Left renal pelvis (tissue), 4 donors: ENCODE results near the gene LRWD1. TPM values are rescaled to one million over a fixed set of nuclear protein-coding genes. Genes with fewer than 3 reads are reported as not detected.
"Not testable (repeated sequence)": the region's sequence is repeated elsewhere in the genome, so short reads cannot be mapped to it uniquely, and the experiment has no call there.

Source experiments
- DNase-seq, 4 donors: peaks; one replicate each; pipeline ENCODE4 v3.0.0-alpha.2; 2013; ENCODE audit warnings: low read depth in 4 of 4, low spot score in 3 of 4
- polyA plus RNA-seq, 4 donors: library from polyadenylated mRNA; unstranded; fragments of 120-200 nt; gene quantifications; one replicate each; pipeline ENCODE4 v1.2.1, GENCODE V29; 2013; ENCODE audit not compliant: insufficient read length in 4 of 4

The LRWD1 gene
- polyA plus RNA-seq, 4 donors = 15.3 to 24.2 (median 16.4) TPM

DNA sequence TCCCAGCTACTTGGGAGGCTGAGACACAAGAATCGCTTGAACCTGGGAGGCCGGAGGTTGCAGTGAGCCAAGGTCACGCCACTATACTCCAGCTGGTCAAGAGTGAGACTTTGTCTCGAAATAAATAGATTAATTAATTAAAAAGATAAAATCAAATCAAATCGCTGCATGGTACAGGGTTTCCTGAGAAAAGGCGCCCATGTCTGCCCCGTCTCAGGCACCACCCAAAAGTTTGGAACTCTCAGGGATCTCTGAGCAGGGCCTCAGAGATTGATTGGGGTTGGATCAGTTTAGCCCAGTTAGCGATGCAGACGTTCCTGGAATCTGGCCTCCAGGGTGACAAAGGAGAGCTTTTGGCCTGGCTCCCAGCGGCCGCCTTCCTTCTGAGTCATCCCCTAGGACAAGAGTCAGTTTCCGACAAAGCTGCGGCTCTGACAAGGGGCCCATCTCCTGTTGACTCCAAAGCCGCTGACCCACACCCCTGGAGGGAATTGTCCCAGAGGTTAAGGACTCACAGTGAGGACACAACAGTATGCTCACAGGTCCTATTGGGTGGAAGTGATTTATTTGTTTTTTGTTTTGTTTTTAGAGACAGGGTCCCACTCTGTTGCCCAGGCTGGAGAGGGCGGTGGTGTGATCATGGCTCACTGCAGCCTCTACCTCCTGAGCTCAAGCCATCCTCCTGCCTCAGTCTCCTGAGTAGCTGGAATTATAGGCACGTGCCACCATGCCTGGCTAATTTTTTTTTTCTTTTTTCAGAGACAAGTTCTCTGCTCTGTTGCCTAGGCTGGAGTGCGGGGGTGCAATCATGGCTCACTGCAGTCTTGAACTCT is 24.6 kb upstream of the LRWD1 start:
- no peak for DNase-seq

DNA sequence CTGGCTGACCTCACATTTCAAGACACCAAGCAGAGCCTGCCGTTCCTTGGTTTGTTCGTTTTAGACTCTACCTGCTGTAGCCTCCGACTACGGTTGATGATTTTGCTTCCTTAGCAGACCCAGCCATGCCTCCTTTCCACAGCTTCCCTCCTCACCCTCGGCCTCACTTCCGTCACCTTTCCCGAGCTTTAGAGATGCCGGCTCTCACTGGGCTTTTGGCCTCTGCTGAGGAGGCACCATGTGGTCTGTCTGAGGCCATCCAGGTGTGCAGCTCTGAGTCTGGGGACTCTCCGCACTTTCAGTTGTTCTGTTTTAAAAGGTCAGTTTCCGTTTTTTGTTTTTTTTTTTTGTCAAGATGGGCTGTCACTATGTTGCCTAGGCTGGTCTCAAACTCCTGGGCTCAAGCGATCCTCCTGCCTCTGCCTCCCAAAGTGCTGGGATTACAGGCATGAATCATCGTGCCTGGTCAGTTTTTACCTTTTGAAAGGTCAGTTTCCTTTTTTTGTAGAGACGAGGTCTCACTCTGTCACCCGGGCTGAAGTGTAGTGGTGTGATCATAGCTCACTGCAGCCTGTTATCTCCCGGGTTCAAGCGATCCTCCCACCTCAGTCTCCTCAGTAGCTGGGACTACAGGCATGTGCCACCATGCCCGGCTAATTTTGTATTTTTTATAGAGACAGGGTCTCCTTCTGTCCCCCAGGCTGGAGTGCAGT is 19.7 kb upstream of the LRWD1 start:
- no peak for DNase-seq

GRCh38 chr7:102445674-102446071 is 19.1 kb upstream of the LRWD1 start:
- no peak for DNase-seq

DNA sequence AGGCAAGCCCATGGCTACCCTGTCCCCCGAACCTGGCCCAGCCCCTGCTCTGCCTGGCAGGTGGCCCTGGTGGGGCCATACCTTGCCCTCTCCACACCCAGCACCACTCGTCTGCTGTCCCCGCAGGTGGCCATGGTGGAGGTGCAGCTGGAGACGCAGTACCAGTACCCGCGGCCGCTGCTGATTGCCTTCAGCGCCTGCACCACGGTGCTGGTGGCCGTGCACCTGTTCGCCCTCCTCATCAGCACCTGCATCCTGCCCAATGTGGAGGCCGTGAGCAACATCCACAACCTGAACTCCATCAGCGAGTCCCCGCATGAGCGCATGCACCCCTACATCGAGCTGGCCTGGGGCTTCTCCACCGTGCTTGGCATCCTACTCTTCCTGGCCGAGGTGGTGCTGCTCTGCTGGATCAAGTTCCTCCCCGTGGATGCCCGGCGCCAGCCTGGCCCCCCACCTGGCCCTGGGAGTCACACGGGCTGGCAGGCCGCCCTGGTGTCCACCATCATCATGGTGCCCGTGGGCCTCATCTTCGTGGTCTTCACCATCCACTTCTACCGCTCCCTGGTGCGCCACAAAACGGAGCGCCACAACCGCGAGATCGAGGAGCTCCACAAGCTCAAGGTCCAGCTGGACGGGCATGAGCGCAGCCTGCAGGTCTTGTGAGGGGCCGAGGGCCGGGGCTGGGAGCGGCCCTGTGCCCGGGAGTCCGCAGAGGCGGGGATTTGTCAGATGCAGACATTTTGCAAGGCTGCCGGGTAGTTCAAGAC is 18.2 kb upstream of the LRWD1 start:
- DNase-seq = no peak

- DNase-seq = no peak
Observed at GRCh38 chr7:102447311-102447710, 17.5 kb upstream of the LRWD1 start.

- DNase-seq = no peak
Observed at GRCh38 chr7:102449136-102449535, 15.6 kb upstream of the LRWD1 start.

GRCh38 chr7:102450242-102450641 is 14.5 kb upstream of the LRWD1 start:
- DNase-seq = no peak

GRCh38 chr7:102451371-102452054 is 13.3 kb upstream of the LRWD1 start:
- no peak for DNase-seq

GRCh38 chr7:102452451-102452850 is 12.3 kb upstream of the LRWD1 start:
- no peak for DNase-seq

DNA sequence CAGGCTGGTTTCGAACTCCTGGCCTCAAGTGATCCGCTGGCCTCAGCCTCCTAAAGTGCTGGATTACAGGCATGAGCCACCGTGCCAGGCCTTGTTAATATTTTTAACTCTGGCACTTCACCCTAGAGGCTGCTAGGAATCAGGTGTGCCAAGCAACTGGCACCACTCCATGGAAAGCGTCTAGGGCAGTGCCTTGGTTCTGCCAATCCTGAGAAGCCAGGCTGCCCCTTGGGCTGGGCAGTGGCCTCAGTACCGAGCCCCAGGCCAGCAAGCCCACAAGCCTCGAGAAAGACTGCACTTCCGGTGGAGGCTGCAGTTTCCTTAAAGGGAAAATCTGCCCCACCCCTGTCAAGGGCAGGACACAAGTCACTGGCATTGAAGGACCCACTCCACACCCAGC is 11.5 kb upstream of the LRWD1 start:
- no peak for DNase-seq

GRCh38 chr7:102454468-102454867 is 10.3 kb upstream of the LRWD1 start:
- no peak for DNase-seq

DNA sequence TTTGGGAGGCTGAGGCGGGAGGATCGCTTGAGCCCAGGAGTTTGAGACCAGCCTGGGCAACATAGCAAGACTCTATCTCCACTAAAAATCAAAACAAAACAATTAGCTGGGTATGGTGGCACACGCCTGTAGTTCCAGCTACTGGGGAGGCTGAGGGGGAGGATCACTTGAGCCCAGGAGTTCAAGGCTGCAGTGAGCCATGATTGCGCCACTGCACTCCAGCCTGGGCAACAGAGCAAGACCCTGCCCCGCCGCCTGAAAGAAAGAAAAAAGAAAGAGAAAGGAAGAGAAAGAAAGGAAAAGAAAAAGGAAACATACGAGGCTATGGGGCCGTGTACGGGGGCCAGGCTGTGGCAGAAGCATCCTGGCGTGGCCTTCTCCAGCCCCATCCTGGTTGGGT is 9.9 kb upstream of the LRWD1 start:
- not testable (repeated sequence) for DNase-seq

DNA sequence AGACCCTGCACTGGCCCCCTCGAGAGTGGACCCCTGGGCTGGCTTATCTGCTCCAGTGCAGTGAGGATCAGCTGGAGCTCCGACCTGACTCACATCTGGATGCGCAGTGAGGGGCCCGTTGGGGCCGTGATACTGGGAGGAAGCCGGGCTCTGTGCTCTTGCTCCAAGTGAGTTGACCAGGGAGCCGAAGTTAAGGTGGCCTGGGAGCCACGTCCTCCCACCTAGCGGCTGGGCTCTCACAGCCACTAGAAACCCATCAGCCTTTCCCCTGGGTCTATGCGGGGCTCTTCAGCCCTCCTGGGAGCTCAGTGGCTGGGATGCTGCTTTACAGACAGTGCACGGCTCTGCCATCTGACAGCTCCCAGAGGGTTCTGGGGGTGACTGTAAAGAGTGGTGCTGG is 9.2 kb upstream of the LRWD1 start:
- DNase-seq = no peak

DNA sequence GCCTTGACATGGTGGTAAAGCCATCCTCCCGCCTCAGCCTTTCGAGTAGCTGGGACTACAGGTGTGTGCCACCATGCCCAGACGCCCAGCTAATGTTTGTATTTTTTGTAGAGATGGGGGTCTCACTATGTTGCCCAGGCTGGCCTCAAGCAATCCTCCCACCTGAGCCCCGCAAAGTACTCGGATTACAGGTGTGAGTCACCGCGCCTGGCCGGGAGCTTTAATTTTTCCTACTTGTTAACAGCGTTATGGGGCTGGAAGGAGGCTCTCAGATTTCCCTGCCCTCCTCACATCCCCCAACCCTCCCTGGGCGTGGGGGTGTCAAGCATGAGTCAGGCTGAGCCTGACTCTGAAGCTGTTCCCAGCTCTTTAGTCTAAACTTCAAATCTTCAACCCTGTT is 8.5 kb upstream of the LRWD1 start:
- DNase-seq = no peak

DNA sequence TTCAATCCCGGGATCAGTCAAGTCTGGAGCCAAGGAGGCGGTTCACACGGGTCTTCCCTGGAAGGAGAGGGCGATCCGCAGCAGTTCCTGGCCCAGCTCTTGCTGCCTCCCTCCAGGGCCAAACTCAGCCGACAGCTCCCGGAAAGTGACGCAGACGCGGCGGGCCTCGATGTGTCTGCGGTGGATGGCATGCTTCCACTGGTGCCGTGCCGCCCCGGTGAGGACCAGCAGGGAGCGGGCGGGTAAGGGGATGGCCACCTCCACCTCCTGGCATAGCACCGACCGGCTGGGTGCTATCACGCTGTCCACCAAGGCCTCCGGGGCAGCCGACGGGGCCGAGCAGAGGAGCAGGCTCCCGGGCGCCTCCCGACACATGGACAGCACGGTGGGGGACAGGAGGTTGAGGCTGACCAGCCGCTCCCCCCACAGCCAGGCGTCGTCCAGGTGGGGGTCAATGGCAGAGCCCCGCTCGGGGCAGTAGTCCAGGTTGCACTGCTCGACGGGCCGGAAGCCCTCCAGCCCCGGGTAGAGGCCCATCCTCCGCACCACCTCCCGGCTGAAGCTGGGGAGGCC is 7.3 kb upstream of the LRWD1 start:
- no peak for DNase-seq

DNA sequence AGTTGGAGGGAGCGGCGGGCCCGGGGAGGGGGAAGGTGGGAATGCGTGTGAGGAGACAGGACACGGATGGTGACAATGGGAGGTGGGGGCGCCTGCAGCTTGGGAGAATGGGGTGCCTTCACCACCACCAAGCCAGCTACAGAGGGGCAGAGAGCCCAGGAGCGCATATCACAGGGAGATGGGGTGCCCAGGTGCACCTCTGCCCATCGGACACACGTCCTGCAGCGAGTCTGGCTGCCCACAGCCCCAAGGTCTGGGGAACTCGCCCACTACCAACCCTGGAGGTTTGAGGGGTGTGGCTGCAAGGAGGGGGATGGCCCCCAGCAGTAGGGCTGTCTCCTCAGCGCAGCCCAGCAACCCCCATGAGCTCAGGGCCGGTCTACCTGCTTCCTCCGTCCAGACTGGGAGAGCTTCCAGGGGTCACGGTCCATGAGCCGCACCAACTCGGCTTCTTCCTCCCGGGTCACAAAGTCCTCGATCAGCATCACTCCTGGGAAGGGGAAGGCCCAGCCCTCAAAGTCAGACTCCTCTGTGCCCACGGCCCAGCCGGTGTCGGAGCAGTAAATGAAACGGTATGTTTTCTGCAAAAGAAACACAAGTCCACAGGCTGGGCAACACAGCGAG is 5.5 kb upstream of the LRWD1 start:
- no peak for DNase-seq

- no peak for DNase-seq
Observed at GRCh38 chr7:102460467-102460866, 4.3 kb upstream of the LRWD1 start.

DNA sequence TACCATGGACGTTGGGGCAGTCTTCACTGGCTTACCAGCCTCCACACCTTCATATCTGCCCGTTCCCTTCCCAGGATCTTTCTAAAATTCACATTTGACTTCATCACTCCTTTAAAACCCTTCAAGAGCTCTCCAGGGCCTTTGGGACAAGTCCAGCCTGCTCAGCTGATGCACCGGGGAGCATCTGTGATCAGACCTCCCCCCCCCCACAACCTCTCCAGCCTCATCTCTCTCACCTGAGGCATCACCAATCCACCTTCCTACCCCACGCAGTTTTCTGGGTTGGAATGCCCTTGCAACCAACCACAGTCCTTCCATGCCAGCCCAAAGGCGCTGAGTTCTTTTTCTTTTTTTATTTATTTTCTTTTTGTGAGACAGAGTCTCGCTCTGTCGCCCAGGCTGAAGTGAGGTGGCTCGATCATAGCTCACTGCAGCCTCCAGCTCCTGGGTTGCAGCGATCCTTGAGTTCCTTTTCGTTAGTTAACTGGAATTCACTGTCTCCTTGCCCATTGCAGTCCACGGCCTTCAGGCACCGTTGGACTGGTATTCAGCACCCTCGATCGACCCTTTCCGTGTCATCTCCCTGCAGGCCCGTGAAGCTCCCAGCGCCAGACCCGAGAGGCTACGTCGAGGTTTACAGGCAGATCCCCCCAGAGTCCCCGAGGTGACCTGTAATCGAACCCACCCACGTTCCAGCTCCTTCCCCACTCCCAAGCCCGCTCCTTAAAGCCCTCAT is 775 bp upstream of the LRWD1 start:
- no peak for DNase-seq

- DNase-seq = no peak
Observed at GRCh38 chr7:102466097-102466496, 1.3 kb downstream of the LRWD1 start.
